Measurements from ENCODE around the gene CLSTN3. TPM values are rescaled to one million over a fixed set of nuclear protein-coding genes. Genes with fewer than 3 reads are reported as not detected.

CLSTN3 gene
- total and polyA plus RNA-seq, 7 donors: 3.7 to 41.5 (median 12.6) TPM

- Histone ChIP-seq H3K9me3 (no peaks in the 10 kb centered on the region), H3K36me3 (no peaks in the 10 kb centered on the region), H3K4me1 (peaks cover 0 to 21% (median 18%) of the 10 kb centered on the region in 4 donors), H3K4me3 (peak within 1 kb of the TSS; percentile 39 to 67 (median 58)), H3K27me3 (no peaks in the 10 kb centered on the region), H3K27ac (peak within 1 kb of the TSS; percentile 59 to 79 (median 72))
- DNase-seq: no peak
- 67% methylated on average over 7 of the region's 7 CpGs for WGBS, 2 donors
- TF ChIP-seq EP300 (IDR thresholded peaks at IDR 0.05): no peak
- TF ChIP-seq POLR2AphosphoS5 (IDR thresholded peaks at IDR 0.05): peak in 1 of 4 donors; percentile 10
- intact Hi-C loops (cut with DNase I): no loop called here
Observed at GRCh38 chr12:7128681-7129286, 1.4 kb upstream of the CLSTN3 start, which contains the start of gene RBP5. TSS of gene RBP5 (minus strand) at chr12:7128889. CDS start at chr12:7128775, 114 bp downstream.

DNA sequence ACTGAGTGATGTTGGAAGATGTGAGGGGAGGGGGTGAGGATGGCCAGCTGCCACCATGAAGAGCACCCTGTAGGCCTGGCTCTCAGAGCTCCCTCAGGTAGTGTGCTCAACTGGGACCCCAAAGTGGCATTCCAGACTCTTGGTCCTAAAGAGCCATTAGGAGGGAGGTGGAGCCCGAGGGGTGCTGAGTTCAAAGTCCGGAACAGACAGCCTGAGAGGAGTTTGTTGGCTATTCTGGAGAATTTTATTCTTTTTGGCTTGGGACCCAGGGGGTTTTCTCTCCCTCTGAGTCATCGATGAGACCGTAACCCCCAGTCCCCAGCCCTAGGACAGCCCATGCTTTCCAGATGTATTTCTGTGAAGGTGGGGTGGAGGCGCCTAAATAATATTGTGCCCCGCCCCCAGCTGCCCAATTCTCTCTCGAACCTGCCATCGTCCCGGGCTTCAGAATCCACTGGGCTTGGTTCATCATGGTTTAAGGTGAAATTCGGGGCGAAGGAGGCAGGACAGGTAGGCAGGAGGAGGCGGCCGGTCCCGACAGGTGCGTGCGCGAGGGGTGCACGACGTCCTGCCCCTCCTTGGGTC is 792 bp upstream of the CLSTN3 start:
- H3K27ac ChIP-seq: peak overlapping the region; percentile 59 to 79 (median 72)
- WGBS, 2 donors: 2 to 8% methylated on average over 19 of the region's 19 CpGs
- intact Hi-C loops (cut with DNase I): no loop called here

DNA sequence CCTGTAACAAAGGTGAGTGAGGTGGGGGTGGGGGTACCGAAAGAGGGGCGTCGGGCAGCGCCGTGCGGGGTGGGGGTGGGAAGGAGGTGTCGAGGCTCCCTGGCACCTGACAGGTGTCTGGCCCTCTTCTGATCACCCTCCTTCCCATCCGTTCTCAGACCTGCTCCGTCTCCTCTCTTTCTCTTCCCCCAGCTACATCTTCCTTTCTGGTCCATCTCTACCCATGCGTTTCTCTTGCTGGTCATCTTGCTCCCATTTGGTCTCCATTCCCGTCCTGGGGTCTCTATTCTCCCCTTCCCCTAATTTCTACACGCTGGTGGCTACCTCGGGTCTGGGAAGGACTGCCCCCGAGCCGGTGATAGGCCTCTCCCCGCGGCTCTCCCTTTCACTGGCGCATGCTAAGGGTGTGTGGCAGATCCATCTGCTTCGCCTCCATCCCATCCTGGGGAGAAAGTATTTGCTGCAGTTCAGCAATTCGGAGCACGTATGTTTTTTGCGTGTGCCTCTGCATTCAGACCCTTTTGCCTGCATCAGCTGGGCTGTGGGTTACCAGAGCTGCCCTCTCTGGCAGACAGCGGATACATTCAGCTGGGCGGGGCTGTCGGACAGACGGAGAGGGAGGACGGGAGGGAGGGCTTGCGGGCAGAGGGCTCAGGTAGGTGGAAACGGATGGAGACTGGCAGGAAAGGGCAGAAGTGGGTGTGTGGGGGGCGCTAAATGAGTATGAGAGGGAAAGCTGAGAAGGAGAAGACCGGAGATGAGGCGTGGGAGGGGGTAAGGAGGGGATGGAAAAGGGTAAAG is 730 bp downstream of the CLSTN3 start:
- Histone ChIP-seq H3K4me1 (peaks cover 0 to 21% (median 18%) of the 10 kb centered on the region in 4 donors), H3K27me3 (no peaks in the 10 kb centered on the region), H3K9me3 (no peaks in the 10 kb centered on the region), H3K4me3 (peak overlapping the region; percentile 39 to 67 (median 58)), H3K27ac (peak overlapping the region; percentile 59 to 79 (median 72)), H3K36me3 (peaks cover 0 to 4% (median 0%) of the 10 kb centered on the region in 4 donors)
- no peak for DNase-seq
- intact Hi-C loops (cut with DNase I): loop anchor here (5.0 kb wide), 1 partner anchor 56 kb away; the partner anchor contains the start of gene PEX5
- no peak for TF ChIP-seq EP300 (IDR thresholded peaks at IDR 0.05)
- TF ChIP-seq POLR2AphosphoS5 (IDR thresholded peaks at IDR 0.05): no peak
- TF ChIP-seq, protein P1, sequence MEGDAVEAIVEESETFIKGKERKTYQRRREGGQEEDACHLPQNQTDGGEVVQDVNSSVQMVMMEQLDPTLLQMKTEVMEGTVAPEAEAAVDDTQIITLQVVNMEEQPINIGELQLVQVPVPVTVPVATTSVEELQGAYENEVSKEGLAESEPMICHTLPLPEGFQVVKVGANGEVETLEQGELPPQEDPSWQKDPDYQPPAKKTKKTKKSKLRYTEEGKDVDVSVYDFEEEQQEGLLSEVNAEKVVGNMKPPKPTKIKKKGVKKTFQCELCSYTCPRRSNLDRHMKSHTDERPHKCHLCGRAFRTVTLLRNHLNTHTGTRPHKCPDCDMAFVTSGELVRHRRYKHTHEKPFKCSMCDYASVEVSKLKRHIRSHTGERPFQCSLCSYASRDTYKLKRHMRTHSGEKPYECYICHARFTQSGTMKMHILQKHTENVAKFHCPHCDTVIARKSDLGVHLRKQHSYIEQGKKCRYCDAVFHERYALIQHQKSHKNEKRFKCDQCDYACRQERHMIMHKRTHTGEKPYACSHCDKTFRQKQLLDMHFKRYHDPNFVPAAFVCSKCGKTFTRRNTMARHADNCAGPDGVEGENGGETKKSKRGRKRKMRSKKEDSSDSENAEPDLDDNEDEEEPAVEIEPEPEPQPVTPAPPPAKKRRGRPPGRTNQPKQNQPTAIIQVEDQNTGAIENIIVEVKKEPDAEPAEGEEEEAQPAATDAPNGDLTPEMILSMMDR (IDR thresholded peaks at IDR 0.05): no peak
- TF ChIP-seq POLR2A (IDR thresholded peaks at IDR 0.05): no peak
- 2% methylated on average over 32 of the region's 32 CpGs for WGBS, 2 donors

More for the DNA sequence above, 792 bp upstream of the CLSTN3 start:
- Histone ChIP-seq H3K4me3 (peak overlapping the region; percentile 39 to 67 (median 58)), H3K36me3 (no peaks in the 10 kb centered on the region), H3K27me3 (no peaks in the 10 kb centered on the region), H3K4me1 (peaks cover 0 to 21% (median 18%) of the 10 kb centered on the region in 4 donors), H3K9me3 (no peaks in the 10 kb centered on the region)
- no peak for DNase-seq
- no peak for TF ChIP-seq EP300 (IDR thresholded peaks at IDR 0.05)
- TF ChIP-seq, protein P1 (IDR thresholded peaks at IDR 0.05): no peak
- TF ChIP-seq POLR2A (IDR thresholded peaks at IDR 0.05): no peak
- no peak for TF ChIP-seq POLR2AphosphoS5 (IDR thresholded peaks at IDR 0.05)

DNA sequence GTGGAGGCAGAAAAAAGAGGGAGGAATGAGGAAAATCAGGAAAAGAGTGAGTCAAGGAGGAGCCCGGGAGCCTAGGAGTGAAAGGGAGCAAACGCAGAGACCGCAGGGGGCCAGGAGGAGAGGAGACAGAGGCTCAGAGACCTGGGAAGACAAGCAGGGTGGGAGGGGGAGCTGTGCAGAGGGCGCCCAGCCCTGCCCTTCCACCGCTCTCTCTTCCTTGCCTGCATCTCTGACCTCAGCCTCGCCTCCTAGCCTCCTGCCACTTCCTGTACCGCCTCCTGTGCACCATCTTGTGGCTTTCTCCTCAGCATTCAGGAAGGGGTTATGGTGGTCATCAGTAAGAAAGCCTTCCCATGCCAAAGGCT is 1.3 kb downstream of the CLSTN3 start:
- peaks cover 0 to 21% (median 18%) of the 10 kb centered on the region in 4 donors for H3K4me1 ChIP-seq
- peak overlapping the region in 1 of 4 donors; percentile 65 for H3K4me3 ChIP-seq
- peak overlapping the region in 2 of 4 donors; percentile 59 to 79 for H3K27ac ChIP-seq
- peaks cover 0 to 10% (median 0%) of the 10 kb centered on the region in 4 donors for H3K36me3 ChIP-seq
- TF ChIP-seq, protein P1 (IDR thresholded peaks at IDR 0.05): no peak
- TF ChIP-seq POLR2A (IDR thresholded peaks at IDR 0.05) (no peak), POLR2AphosphoS5 (IDR thresholded peaks at IDR 0.05) (no peak), EP300 (IDR thresholded peaks at IDR 0.05) (no peak)
- no peaks in the 10 kb centered on the region for H3K9me3 ChIP-seq
- intact Hi-C loops (cut with DNase I): loop anchor here (5.0 kb wide), 1 partner anchor 56 kb away; the partner anchor contains the start of gene PEX5
- H3K27me3 ChIP-seq: no peaks in the 10 kb centered on the region
- 24 to 31% methylated on average over 7 of the region's 7 CpGs for WGBS, 2 donors
- no peak for DNase-seq
